Activated naive CD4-positive, alpha-beta T cell treated with Interleukin-2 at 50 U/mL for 16 hours (primary cell): ENCODE measurements around the gene CLN5.
A peak's percentile ranks its signal among the peaks of the same experiment; 100 is the strongest.
"Not testable (repeated sequence)": the region's sequence is repeated elsewhere in the genome, so short reads cannot be mapped to it uniquely, and the experiment has no call there.

ENCODE experiments used
- DNase-seq: peaks from one replicate; pipeline ENCODE4 v3.0.0-alpha.2; 2020

The CLN5 gene

GRCh38 chr13:76991796-76992547, at the start of gene CLN5:
Gene CLN5, plus strand, starts transcription at chr13:76992081. Its CDS starts 18 bp downstream, at chr13:76992099.
- peak; percentile 95 for DNase-seq

GRCh38 chr13:76942363-76942762, 49.5 kb upstream of the CLN5 start:
- no peak for DNase-seq

- no peak for DNase-seq
Observed at GRCh38 chr13:76943646-76944045, 48.2 kb upstream of the CLN5 start.

GRCh38 chr13:76944456-76944855, 47.4 kb upstream of the CLN5 start:
- no peak for DNase-seq

- no peak for DNase-seq
Observed at GRCh38 chr13:76948149-76948548, 43.7 kb upstream of the CLN5 start, which contains the start of gene ACOD1. Gene ACOD1, plus strand, starts transcription at chr13:76948511. Its CDS starts 48 bp downstream, at chr13:76948559.

- no peak for DNase-seq
Observed at GRCh38 chr13:76950101-76950500, 41.8 kb upstream of the CLN5 start.

GRCh38 chr13:76953968-76954367, 37.9 kb upstream of the CLN5 start:
- no peak for DNase-seq

- DNase-seq = no peak
Observed at GRCh38 chr13:76954538-76954937, 37.3 kb upstream of the CLN5 start.

GRCh38 chr13:76955193-76955592, 36.7 kb upstream of the CLN5 start:
- no peak for DNase-seq

- DNase-seq = no peak
Observed at GRCh38 chr13:76955661-76956060, 36.2 kb upstream of the CLN5 start.

GRCh38 chr13:76958841-76959432, 32.9 kb upstream of the CLN5 start:
- DNase-seq = no peak

- DNase-seq = not testable (repeated sequence)
Observed at GRCh38 chr13:76959734-76960133, 32.1 kb upstream of the CLN5 start.

- no peak for DNase-seq
Observed at GRCh38 chr13:76965759-76966421, 26.0 kb upstream of the CLN5 start.

GRCh38 chr13:76967031-76967430, 24.9 kb upstream of the CLN5 start:
- no peak for DNase-seq

GRCh38 chr13:76968041-76968440, 23.8 kb upstream of the CLN5 start:
- no peak for DNase-seq

- DNase-seq = no peak
Observed at GRCh38 chr13:76969488-76970365, 22.2 kb upstream of the CLN5 start.

GRCh38 chr13:76971215-76971614, 20.7 kb upstream of the CLN5 start:
- no peak for DNase-seq

GRCh38 chr13:76971851-76972829, 19.7 kb upstream of the CLN5 start:
- no peak for DNase-seq

GRCh38 chr13:76973920-76974617, 17.8 kb upstream of the CLN5 start:
- no peak for DNase-seq

- DNase-seq = no peak
Observed at GRCh38 chr13:76974618-76974975, 17.3 kb upstream of the CLN5 start.

GRCh38 chr13:76975863-76976262, 16.0 kb upstream of the CLN5 start:
- DNase-seq = no peak
